Measurements from ENCODE around the gene CSTF2T. TPM values are rescaled to one million over a fixed set of nuclear protein-coding genes. Genes with fewer than 3 reads are reported as not detected.

Gene CSTF2T
- total RNA-seq, 2 donors from 2014 or later: 20.9 to 22.4 TPM

GRCh38 chr10:51700228-51700817, 928 bp upstream of the CSTF2T start:
- H3K36me3 ChIP-seq: no peaks in the 10 kb centered on the region
- H3K4me1 ChIP-seq (replicated peaks): peaks cover 12% of the 10 kb centered on the region
- TF ChIP-seq POLR2A (IDR thresholded peaks at IDR 0.05) (no peak), CTCF (IDR thresholded peaks at IDR 0.05) (no peak), POLR2AphosphoS5 (IDR thresholded peaks at IDR 0.05) (no peak)
- H3K9me3 ChIP-seq: no peaks in the 10 kb centered on the region
- DNase-seq (ENCODE audit: low spot score): peak; percentile 63
- H3K27me3 ChIP-seq (replicated peaks; ENCODE audit: insufficient read depth): no peaks in the 10 kb centered on the region
- H3K4me3 ChIP-seq: peak overlapping the region; percentile 67 to 78
- WGBS: 12% methylated on average over 12 of the region's 12 CpGs
- peak overlapping the region; percentile 94 to 96 for H3K27ac ChIP-seq
- intact Hi-C loops (cut with DNase I): no loop called here

- H3K36me3 ChIP-seq: no peaks in the 10 kb centered on the region
- DNase-seq (ENCODE audit: low spot score): no peak
- H3K27me3 ChIP-seq (replicated peaks; ENCODE audit: insufficient read depth): no peaks in the 10 kb centered on the region
- H3K4me1 ChIP-seq (replicated peaks): peaks cover 12% of the 10 kb centered on the region
- H3K4me3 ChIP-seq: peak overlapping the region; percentile 67 to 78
- 0% methylated on average over 14 of the region's 14 CpGs for WGBS
- H3K27ac ChIP-seq: peak overlapping the region; percentile 94 to 96
- no peaks in the 10 kb centered on the region for H3K9me3 ChIP-seq
- intact Hi-C loops (cut with DNase I): loop anchor here (10.0 kb wide), 1 partner anchor 624 kb away; the partner anchor contains the start of gene PRKG1
- TF ChIP-seq POLR2A (IDR thresholded peaks at IDR 0.05): no peak
- TF ChIP-seq CTCF (IDR thresholded peaks at IDR 0.05): no peak
- TF ChIP-seq POLR2AphosphoS5 (IDR thresholded peaks at IDR 0.05): no peak
Observed at GRCh38 chr10:51699145-51699474, 285 bp downstream of the CSTF2T start.

GRCh38 chr10:51698473-51699063, 827 bp downstream of the CSTF2T start:
- WGBS: 89% methylated on average over 8 of the region's 8 CpGs
- no peaks in the 10 kb centered on the region for H3K27me3 ChIP-seq (replicated peaks; ENCODE audit: insufficient read depth)
- peak overlapping the region; percentile 94 to 96 for H3K27ac ChIP-seq
- H3K36me3 ChIP-seq: no peaks in the 10 kb centered on the region
- no peak for DNase-seq (ENCODE audit: low spot score)
- H3K9me3 ChIP-seq: no peaks in the 10 kb centered on the region
- H3K4me3 ChIP-seq: peak overlapping the region; percentile 67 to 78
- H3K4me1 ChIP-seq (replicated peaks): peaks cover 12% of the 10 kb centered on the region
- intact Hi-C loops (cut with DNase I): loop anchor here (10.0 kb wide), 1 partner anchor 624 kb away; the partner anchor contains the start of gene PRKG1
- no peak for TF ChIP-seq POLR2AphosphoS5 (IDR thresholded peaks at IDR 0.05)

GRCh38 chr10:51696251-51696650, 3.1 kb downstream of the CSTF2T start:
- no peaks in the 10 kb centered on the region for H3K27me3 ChIP-seq (replicated peaks; ENCODE audit: insufficient read depth)
- TF ChIP-seq CTCF (IDR thresholded peaks at IDR 0.05) (no peak), POLR2A (IDR thresholded peaks at IDR 0.05) (no peak), POLR2AphosphoS5 (IDR thresholded peaks at IDR 0.05) (no peak)
- H3K9me3 ChIP-seq: no peaks in the 10 kb centered on the region
- H3K36me3 ChIP-seq: no peaks in the 10 kb centered on the region
- intact Hi-C loops (cut with DNase I): loop anchor here (10.0 kb wide), 1 partner anchor 621 kb away; the partner anchor contains the start of gene PRKG1
- no peak overlapping the region for H3K4me3 ChIP-seq
- peaks cover 12% of the 10 kb centered on the region for H3K4me1 ChIP-seq (replicated peaks)
- no peak overlapping the region for H3K27ac ChIP-seq
- DNase-seq (ENCODE audit: low spot score): no peak
- WGBS: 69% methylated on average over 1 of the region's 1 CpG

- Histone ChIP-seq H3K27ac (no peak overlapping the region), H3K36me3 (no peaks in the 10 kb centered on the region), H3K4me3 (no peak overlapping the region), H3K27me3 (replicated peaks; ENCODE audit: insufficient read depth) (no peaks in the 10 kb centered on the region), H3K4me1 (replicated peaks) (peaks cover 12% of the 10 kb centered on the region), H3K9me3 (no peaks in the 10 kb centered on the region)
- intact Hi-C loops (cut with DNase I): loop anchor here (10.0 kb wide), 1 partner anchor 619 kb away; the partner anchor contains the start of gene PRKG1
- TF ChIP-seq CTCF (IDR thresholded peaks at IDR 0.05) (no peak), POLR2AphosphoS5 (IDR thresholded peaks at IDR 0.05) (no peak), POLR2A (IDR thresholded peaks at IDR 0.05) (no peak)
- no peak for DNase-seq (ENCODE audit: low spot score)
- WGBS: 71% methylated on average over 5 of the region's 5 CpGs
Observed at GRCh38 chr10:51694086-51694768, 5.2 kb downstream of the CSTF2T start.
